Endothelial cell of umbilical vein (primary cell): ENCODE measurements around the gene BCAS3. TPM values are rescaled to one million over a fixed set of nuclear protein-coding genes. Genes with fewer than 3 reads are reported as not detected.

Source experiments
- BruUV-seq: library from RNA; stranded (reverse); fragments of 400-500 nt; replicated peaks from 2 replicates; lab custom pipeline; 2021; lab: Mats Ljungman, UMichigan
- CTCF ChIA-PET: fragments of 300-600, 350-600 bp; sonication (Branson Sonifier 250); formaldehyde crosslinking; loops from one replicate; lab custom pipeline; 2021; ENCODE audit warnings: antibody characterized with exemption, inconsistent platforms; lab: Charles Lee
- POLR2A ChIA-PET: fragments of 300-600, 350-600 bp; sonication (Branson Sonifier 250); formaldehyde crosslinking; loops from one replicate; lab custom pipeline; 2021; ENCODE audit warnings: antibody characterized with exemption, inconsistent platforms; lab: Charles Lee
- DNase-seq: peaks from one replicate; pipeline ENCODE4 v3.0.0-alpha.2; 2011; ENCODE audit warnings: low read depth, low spot score
- FAIRE-seq: peaks from 2 replicates; lab custom pipeline; 2011; peaks lifted over from hg19 to GRCh38; lab: Jason Lieb, UNC
- H2AFZ ChIP-seq: 2 replicates; pipeline ENCODE4 v1.6.0; 2012; ENCODE audit warnings: low read depth, low read length, control low read depth, inconsistent platforms
- H3K27ac ChIP-seq: 2 replicates; pipeline ENCODE4 v1.5.1; 2011; ENCODE audit warnings: low read depth, mild to moderate bottlenecking, control low read depth, low read length, moderate library complexity; ENCODE audit not compliant: insufficient read depth
- H3K27me3 ChIP-seq, 2 experiments: 2 replicates each; pipeline versions ENCODE4 v1.6.0 to v1.6.1; 2011; ENCODE audit warnings: low read length in 2 of 2, mixed read lengths in 1 of 2; ENCODE audit not compliant: control insufficient read depth in 2 of 2, insufficient read depth in 2 of 2
- H3K36me3 ChIP-seq, 2 experiments: 2 replicates in 1 of 2; 3 replicates in 1 of 2; pipeline ENCODE4 v1.5.1; 2011; ENCODE audit warnings: low read length in 2 of 2, mild to moderate bottlenecking in 1 of 2, moderate library complexity in 1 of 2; ENCODE audit not compliant: control insufficient read depth in 2 of 2, insufficient read depth in 2 of 2; ENCODE audit errors: extremely low read depth in 1 of 2
- H3K4me1 ChIP-seq: 3 replicates; pipeline ENCODE4 v1.5.1; 2011; ENCODE audit warnings: mild to moderate bottlenecking, low read length; ENCODE audit not compliant: control insufficient read depth, insufficient read depth; ENCODE audit errors: extremely low read depth
- H3K4me2 ChIP-seq: 2 replicates; pipeline ENCODE4 v1.6.1; 2011; ENCODE audit warnings: low read length, control low read depth, mixed read lengths; ENCODE audit not compliant: insufficient read depth
- H3K4me3 ChIP-seq, 3 experiments: fragments of 200-600 bp in 1 of 3; sonication (generic), shearing (Covaris generic) in 1 of 3; replicated peaks in 1 of 3; 2 replicates each; pipeline ENCODE4 v1.5.1; 2011 to 2016; ENCODE audit warnings: control low read depth in 3 of 3, low read length in 3 of 3, mild to moderate bottlenecking in 2 of 3, inconsistent platforms in 1 of 3, low read depth in 1 of 3, moderate library complexity in 1 of 3; ENCODE audit not compliant: insufficient read depth in 1 of 3
- H3K79me2 ChIP-seq: 2 replicates; pipeline ENCODE4 v1.6.0; 2012; ENCODE audit warnings: low read length, inconsistent platforms; ENCODE audit not compliant: control insufficient read depth, insufficient read depth
- H3K9ac ChIP-seq: replicated peaks from 2 replicates; pipeline ENCODE3; 2011; ENCODE audit warnings: low read length, control low read depth; ENCODE audit not compliant: insufficient read depth; ENCODE audit errors: extremely low read depth
- H3K9me1 ChIP-seq: replicated peaks from 3 replicates; pipeline ENCODE4 v1.6.0; 2011; ENCODE audit warnings: mild to moderate bottlenecking, low read length; ENCODE audit not compliant: control insufficient read depth, insufficient read depth; ENCODE audit errors: extremely low read depth
- H3K9me3 ChIP-seq: replicated peaks from 2 replicates; pipeline ENCODE4 v1.5.1; 2012; ENCODE audit warnings: low read length, inconsistent platforms; ENCODE audit not compliant: control insufficient read depth, insufficient read depth
- H4K20me1 ChIP-seq: replicated peaks from 2 replicates; pipeline ENCODE3; 2011; ENCODE audit warnings: mild to moderate bottlenecking, low read length; ENCODE audit not compliant: control insufficient read depth, insufficient read depth; ENCODE audit errors: extremely low read depth
- EZH2 ChIP-seq: IDR thresholded peaks from 2 replicates; pipeline ENCODE4 v1.6.1; 2012; ENCODE audit warnings: borderline replicate concordance, low read depth, mild to moderate bottlenecking, moderate library complexity, low read length, inconsistent platforms; ENCODE audit not compliant: severe bottlenecking
- FOS ChIP-seq: IDR thresholded peaks from 2 replicates; pipeline ENCODE4 v1.6.1; 2011; ENCODE audit warnings: mild to moderate bottlenecking, low read length, moderate library complexity, borderline replicate concordance; ENCODE audit not compliant: insufficient read depth
- GATA2 ChIP-seq: IDR thresholded peaks from 2 replicates; pipeline ENCODE4 v1.7.0; 2011; ENCODE audit warnings: low read depth, mild to moderate bottlenecking, moderate library complexity, mixed read lengths, low read length; ENCODE audit not compliant: insufficient read length, insufficient read depth
- JUN ChIP-seq: IDR thresholded peaks from 2 replicates; pipeline ENCODE4 v1.6.1; 2011; ENCODE audit warnings: borderline replicate concordance, low read depth; ENCODE audit not compliant: insufficient read length, insufficient read depth
- MAX ChIP-seq: IDR thresholded peaks from 2 replicates; pipeline ENCODE4 v1.6.1; 2011; ENCODE audit not compliant: insufficient read depth, insufficient read length
- MYC ChIP-seq: IDR thresholded peaks from one replicate; pipeline ENCODE4 v1.6.1; 2011; ENCODE audit warnings: mild to moderate bottlenecking, low read depth, low read length
- POLR2A ChIP-seq: IDR thresholded peaks from 2 replicates; pipeline ENCODE4 v1.6.1; 2012; ENCODE audit warnings: low read depth, mild to moderate bottlenecking, control low read depth, low read length
- POLR2AphosphoS5 ChIP-seq: IDR thresholded peaks from 2 replicates; pipeline ENCODE4 v1.6.1; 2012; ENCODE audit warnings: low read depth, mild to moderate bottlenecking, control low read depth, low read length, moderate library complexity; ENCODE audit not compliant: insufficient read depth
- dilution Hi-C: fragments of 300-500 bp; cut with MboI; formaldehyde crosslinking; loops from one replicate; pipeline ENCODE4 v1.15.0; 2019; ENCODE audit warnings: low sequenced_read_pairs; ENCODE audit not compliant: extremely low pct_ligation_motif_present
- intact Hi-C: fragments of 100-400 bp; cut with micrococcal nuclease; formaldehyde crosslinking; loops from one replicate; pipeline ENCODE4 v1.10.0; 2022
- polyA plus RNA-seq, 4 experiments: library from polyadenylated mRNA; depleted of rRNA in 3 of 4; stranded (reverse) in 3 of 4; unstranded in 1 of 4; fragments of >200 nt; gene quantifications; 2 replicates each; pipeline versions ENCODE4 v1.2.1 to v1.2.3, GENCODE V29; 2011 to 2012; ENCODE audit warnings: missing spikeins in 1 of 4
- total RNA-seq: library from RNA; stranded (reverse); gene quantifications from 2 replicates; pipeline ENCODE4 v1.2.3, GENCODE V29; 2021
- TF ChIP-seq, protein P1 (sequence below), 2 donors: IDR thresholded peaks; 1 replicate in 1 of 2; 2 replicates in 1 of 2; pipeline ENCODE4 v1.5.1; 2011; ENCODE audit warnings: low read length in 2 of 2, mild to moderate bottlenecking in 2 of 2, moderate library complexity in 2 of 2, control low read depth in 1 of 2, inconsistent platforms in 1 of 2, low read depth in 1 of 2; ENCODE audit not compliant: insufficient read depth in 1 of 2; ENCODE audit errors: extremely low read depth in 1 of 2

BCAS3 gene
- total and polyA plus RNA-seq, 2 donors (not counting 3 experiments of a cell fraction or from before 2014, with no cell fraction given): 8.2 to 16.0 TPM

DNA sequence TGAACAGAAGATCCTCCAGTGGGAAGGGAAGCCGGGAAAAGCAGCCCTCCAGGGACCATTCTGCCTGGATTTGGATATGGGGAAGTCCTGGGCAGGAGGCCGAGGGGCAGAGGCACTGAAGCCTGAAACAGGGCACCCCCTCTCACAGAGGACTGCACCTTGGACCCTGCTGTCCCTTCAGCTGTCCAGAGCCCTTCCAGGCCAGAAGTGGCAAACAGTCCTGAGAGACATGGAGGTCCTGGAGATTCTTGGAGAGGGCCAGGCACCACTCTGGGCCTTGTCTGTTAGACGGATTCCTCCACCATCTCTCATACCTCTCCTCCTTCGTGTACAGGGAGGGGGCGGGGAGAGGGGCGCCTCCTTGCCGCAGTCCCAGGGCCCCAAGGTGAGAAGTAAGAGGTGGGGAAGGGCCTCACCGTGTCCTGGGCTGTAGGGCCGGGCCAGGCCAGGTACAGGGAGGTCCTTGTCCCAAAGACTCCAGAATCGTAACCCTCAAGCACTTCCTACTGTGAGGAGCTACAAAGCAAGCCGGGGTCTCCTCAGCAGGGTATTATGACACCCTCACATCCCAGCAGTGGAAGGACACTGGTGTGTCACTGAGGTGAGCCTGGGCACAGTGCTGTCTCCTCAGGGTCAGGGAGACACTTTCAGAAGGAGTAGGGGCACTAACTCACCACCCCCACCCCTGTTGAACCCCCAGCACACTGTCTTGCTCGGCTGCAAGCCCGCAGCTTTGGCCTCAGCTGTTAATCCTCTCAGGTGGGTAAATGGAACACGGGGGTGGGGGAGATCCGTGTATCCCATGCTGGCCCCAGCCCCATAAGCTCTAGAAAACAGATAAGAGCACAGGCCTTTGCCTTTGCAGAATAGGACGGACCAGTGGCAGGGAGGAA lies 705.4 kb downstream of the BCAS3 start:
- intact Hi-C loops (no loop called here), dilution Hi-C loops (no loop called here)
- Histone ChIP-seq H2AFZ (no peak overlapping the region), H3K9ac (no peak overlapping the region), H3K4me2 (no peak overlapping the region), H3K27me3 (no peaks in the 10 kb centered on the region), H3K4me1 (no peaks in the 10 kb centered on the region), H3K36me3 (no peaks in the 10 kb centered on the region), H3K9me3 (no peaks in the 10 kb centered on the region), H3K27ac (no peak overlapping the region), H4K20me1 (no peaks in the 10 kb centered on the region), H3K4me3 (no peak overlapping the region), H3K79me2 (no peaks in the 10 kb centered on the region), H3K9me1 (no peaks in the 10 kb centered on the region)
- TF ChIP-seq MYC (no peak), GATA2 (no peak), POLR2A (no peak), MAX (no peak), EZH2 (no peak), JUN (no peak), FOS (no peak), POLR2AphosphoS5 (no peak)
- TF ChIP-seq, protein P1, sequence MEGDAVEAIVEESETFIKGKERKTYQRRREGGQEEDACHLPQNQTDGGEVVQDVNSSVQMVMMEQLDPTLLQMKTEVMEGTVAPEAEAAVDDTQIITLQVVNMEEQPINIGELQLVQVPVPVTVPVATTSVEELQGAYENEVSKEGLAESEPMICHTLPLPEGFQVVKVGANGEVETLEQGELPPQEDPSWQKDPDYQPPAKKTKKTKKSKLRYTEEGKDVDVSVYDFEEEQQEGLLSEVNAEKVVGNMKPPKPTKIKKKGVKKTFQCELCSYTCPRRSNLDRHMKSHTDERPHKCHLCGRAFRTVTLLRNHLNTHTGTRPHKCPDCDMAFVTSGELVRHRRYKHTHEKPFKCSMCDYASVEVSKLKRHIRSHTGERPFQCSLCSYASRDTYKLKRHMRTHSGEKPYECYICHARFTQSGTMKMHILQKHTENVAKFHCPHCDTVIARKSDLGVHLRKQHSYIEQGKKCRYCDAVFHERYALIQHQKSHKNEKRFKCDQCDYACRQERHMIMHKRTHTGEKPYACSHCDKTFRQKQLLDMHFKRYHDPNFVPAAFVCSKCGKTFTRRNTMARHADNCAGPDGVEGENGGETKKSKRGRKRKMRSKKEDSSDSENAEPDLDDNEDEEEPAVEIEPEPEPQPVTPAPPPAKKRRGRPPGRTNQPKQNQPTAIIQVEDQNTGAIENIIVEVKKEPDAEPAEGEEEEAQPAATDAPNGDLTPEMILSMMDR (IDR thresholded peaks at IDR 0.05; ENCODE audit: extremely low read depth in 1 of 2, insufficient read depth in 1 of 2, low read depth in 1 of 2, low read length in 2 of 2): no peak
- BruUV-seq: no TSS peak
- DNase-seq (no peak), FAIRE-seq (no peak)
- POLR2A ChIA-PET: no interaction called here
- CTCF ChIA-PET: interaction anchor here (0.8 to 1.5 kb wide), 2 partner anchors 11 to 412 kb away, joined by 3 to 5 read pairs; no protein-coding TSS in a partner anchor
